HFF-Myc (cell line): ENCODE data around the gene TMEM98.

Experiments used
- DNase-seq: peaks from one replicate; pipeline ENCODE4 v3.0.0-alpha.2; 2011; ENCODE audit warnings: low read depth; ENCODE audit errors: extremely low read depth
- H3K4me3 ChIP-seq: replicated peaks from 2 replicates; pipeline ENCODE4 v1.5.1; 2011; ENCODE audit warnings: low read depth, mild to moderate bottlenecking, control low read depth, low read length
- CTCF ChIP-seq: IDR thresholded peaks from 2 replicates; pipeline ENCODE4 v1.5.1; 2012; ENCODE audit warnings: mild to moderate bottlenecking, low read depth, low read length, control low read depth; ENCODE audit errors: missing control alignments

The TMEM98 gene

GRCh38 chr17:32927201-32927723 is 691 bp upstream of the TMEM98 start:
- no peak for TF ChIP-seq CTCF
- peak overlapping the region; percentile 68 for H3K4me3 ChIP-seq
- no peak for DNase-seq

- H3K4me3 ChIP-seq, result peak overlapping the region; percentile 68
- no peak for DNase-seq
- no peak for TF ChIP-seq CTCF
Observed at GRCh38 chr17:32928586-32929535, 908 bp downstream of the TMEM98 start.

- no peak for DNase-seq
- H3K4me3 ChIP-seq, result peak overlapping the region; percentile 68
- TF ChIP-seq CTCF, result no peak
Observed at GRCh38 chr17:32929588-32929987, 1.6 kb downstream of the TMEM98 start.

GRCh38 chr17:32930512-32930911 is 2.6 kb downstream of the TMEM98 start:
- TF ChIP-seq CTCF, result no peak
- DNase-seq, result no peak
- H3K4me3 ChIP-seq, result no peak overlapping the region

- H3K4me3 ChIP-seq, result no peak overlapping the region
- DNase-seq, result no peak
- no peak for TF ChIP-seq CTCF
Observed at GRCh38 chr17:32931686-32932085, 3.7 kb downstream of the TMEM98 start.

- TF ChIP-seq CTCF, result no peak
- H3K4me3 ChIP-seq, result no peak overlapping the region
- DNase-seq, result no peak
Observed at GRCh38 chr17:32933881-32934280, 5.9 kb downstream of the TMEM98 start.
